Measurements from ENCODE around the gene APOBEC3H.
"Not testable (repeated sequence)": the region's sequence is repeated elsewhere in the genome, so short reads cannot be mapped to it uniquely, and the experiment has no call there.

Gene APOBEC3H

GRCh38 chr22:39097098-39098020, at the start of gene APOBEC3H:
Gene APOBEC3H, plus strand, starts transcription at chr22:39097244. Its CDS starts 3,035 bp downstream, at chr22:39100279.
- H3K4me3 Mint-ChIP-seq, result peak within 1 kb of the TSS; percentile 84
- peaks cover 67% of the 10 kb centered on the region for H3K4me1 Mint-ChIP-seq (ENCODE audit: low read depth)
- H3K36me3 Mint-ChIP-seq (ENCODE audit: low read depth), result peaks cover 3% of the 10 kb centered on the region
- H3K9me3 Mint-ChIP-seq, result no peaks in the 10 kb centered on the region
- H3K27me3 Mint-ChIP-seq (ENCODE audit: low read depth), result no peaks in the 10 kb centered on the region
- peak within 1 kb of the TSS; percentile 96 for H3K27ac Mint-ChIP-seq

GRCh38 chr22:39049486-39049885, 47.6 kb upstream of the APOBEC3H start:
- not testable (repeated sequence) for H3K4me1 Mint-ChIP-seq (ENCODE audit: low read depth); H3K4me3 Mint-ChIP-seq; H3K27ac Mint-ChIP-seq; H3K9me3 Mint-ChIP-seq; H3K27me3 Mint-ChIP-seq (ENCODE audit: low read depth)
- peaks cover 14% of the 10 kb centered on the region for H3K36me3 Mint-ChIP-seq (ENCODE audit: low read depth)

- H3K4me3 Mint-ChIP-seq; H3K27ac Mint-ChIP-seq; H3K36me3 Mint-ChIP-seq (ENCODE audit: low read depth); H3K4me1 Mint-ChIP-seq (ENCODE audit: low read depth); H3K9me3 Mint-ChIP-seq; H3K27me3 Mint-ChIP-seq (ENCODE audit: low read depth): not testable (repeated sequence)
These were observed 45.1 kb upstream of the APOBEC3H start for GRCh38 chr22:39051844-39052495.

GRCh38 chr22:39055658-39056057, 41.4 kb upstream of the APOBEC3H start:
- Mint-ChIP-seq H3K27ac (no peak overlapping the region), H3K27me3 (ENCODE audit: low read depth) (no peaks in the 10 kb centered on the region)

GRCh38 chr22:39061290-39061689, 35.8 kb upstream of the APOBEC3H start:
- not testable (repeated sequence) for H3K4me3 Mint-ChIP-seq; H3K27me3 Mint-ChIP-seq (ENCODE audit: low read depth); H3K36me3 Mint-ChIP-seq (ENCODE audit: low read depth); H3K4me1 Mint-ChIP-seq (ENCODE audit: low read depth); H3K9me3 Mint-ChIP-seq; H3K27ac Mint-ChIP-seq

More at GRCh38 chr22:39055658-39056057, 41.4 kb upstream of the APOBEC3H start:
- no peak overlapping the region for H3K4me3 Mint-ChIP-seq
- H3K4me1 Mint-ChIP-seq (ENCODE audit: low read depth), result no peaks in the 10 kb centered on the region
- no peaks in the 10 kb centered on the region for H3K36me3 Mint-ChIP-seq (ENCODE audit: low read depth)
- H3K9me3 Mint-ChIP-seq, result no peaks in the 10 kb centered on the region

GRCh38 chr22:39061951-39062350, 35.1 kb upstream of the APOBEC3H start:
- not testable (repeated sequence) for H3K9me3 Mint-ChIP-seq; H3K4me3 Mint-ChIP-seq; H3K27ac Mint-ChIP-seq; H3K4me1 Mint-ChIP-seq (ENCODE audit: low read depth); H3K27me3 Mint-ChIP-seq (ENCODE audit: low read depth); H3K36me3 Mint-ChIP-seq (ENCODE audit: low read depth)

- not testable (repeated sequence) for H3K27me3 Mint-ChIP-seq (ENCODE audit: low read depth); H3K27ac Mint-ChIP-seq; H3K9me3 Mint-ChIP-seq; H3K4me1 Mint-ChIP-seq (ENCODE audit: low read depth); H3K4me3 Mint-ChIP-seq; H3K36me3 Mint-ChIP-seq (ENCODE audit: low read depth)
These were observed 33.1 kb upstream of the APOBEC3H start for GRCh38 chr22:39063904-39064303.

GRCh38 chr22:39066442-39067276, 30.4 kb upstream of the APOBEC3H start:
- H3K36me3 Mint-ChIP-seq (ENCODE audit: low read depth); H3K9me3 Mint-ChIP-seq; H3K4me1 Mint-ChIP-seq (ENCODE audit: low read depth); H3K27me3 Mint-ChIP-seq (ENCODE audit: low read depth); H3K4me3 Mint-ChIP-seq; H3K27ac Mint-ChIP-seq: not testable (repeated sequence)

- no peaks in the 10 kb centered on the region for H3K9me3 Mint-ChIP-seq
- no peaks in the 10 kb centered on the region for H3K36me3 Mint-ChIP-seq (ENCODE audit: low read depth)
- H3K27me3 Mint-ChIP-seq (ENCODE audit: low read depth), result peaks cover 6% of the 10 kb centered on the region
- H3K4me3 Mint-ChIP-seq, result no peak overlapping the region
- no peak overlapping the region for H3K27ac Mint-ChIP-seq
- no peaks in the 10 kb centered on the region for H3K4me1 Mint-ChIP-seq (ENCODE audit: low read depth)
These were observed 28.8 kb upstream of the APOBEC3H start for GRCh38 chr22:39068033-39068785.

- Mint-ChIP-seq H3K4me3 (no peak overlapping the region), H3K27ac (no peak overlapping the region), H3K27me3 (ENCODE audit: low read depth) (peaks cover 6% of the 10 kb centered on the region), H3K36me3 (ENCODE audit: low read depth) (no peaks in the 10 kb centered on the region), H3K4me1 (ENCODE audit: low read depth) (peaks cover 3% of the 10 kb centered on the region), H3K9me3 (no peaks in the 10 kb centered on the region)
These were observed 26.9 kb upstream of the APOBEC3H start for GRCh38 chr22:39070186-39070585.

- not testable (repeated sequence) for H3K27ac Mint-ChIP-seq; H3K36me3 Mint-ChIP-seq (ENCODE audit: low read depth); H3K9me3 Mint-ChIP-seq; H3K27me3 Mint-ChIP-seq (ENCODE audit: low read depth); H3K4me3 Mint-ChIP-seq
- peaks cover 11% of the 10 kb centered on the region for H3K4me1 Mint-ChIP-seq (ENCODE audit: low read depth)
These were observed 24.5 kb upstream of the APOBEC3H start for GRCh38 chr22:39072581-39072981.

GRCh38 chr22:39073981-39074380, 23.1 kb upstream of the APOBEC3H start:
- Mint-ChIP-seq H3K4me3 (no peak overlapping the region), H3K9me3 (no peaks in the 10 kb centered on the region), H3K4me1 (ENCODE audit: low read depth) (peaks cover 20% of the 10 kb centered on the region), H3K36me3 (ENCODE audit: low read depth) (peaks cover 13% of the 10 kb centered on the region), H3K27me3 (ENCODE audit: low read depth) (peaks cover 6% of the 10 kb centered on the region), H3K27ac (no peak overlapping the region)

- Mint-ChIP-seq H3K4me3 (peak overlapping the region; percentile 69), H3K27ac (peak overlapping the region; percentile 79), H3K36me3 (ENCODE audit: low read depth) (peaks cover 24% of the 10 kb centered on the region), H3K4me1 (ENCODE audit: low read depth) (peaks cover 32% of the 10 kb centered on the region)
- not testable (repeated sequence) for H3K9me3 Mint-ChIP-seq; H3K27me3 Mint-ChIP-seq (ENCODE audit: low read depth)
These were observed 20.7 kb upstream of the APOBEC3H start for GRCh38 chr22:39076155-39077025.

Data from T-helper 1 cell treated with Interleukin-12 subunit alpha and Interleukin-12 subunit beta and Interleukin-4 antibody, amounts not matched to agents 30 μg/mL and 1 μg/mL, for 36 hours (primary cell).